Transverse colon (tissue), 4 donors: Measurements from ENCODE around the gene GTF3C5.
"Not testable (repeated sequence)": the region's sequence is repeated elsewhere in the genome, so short reads cannot be mapped to it uniquely, and the experiment has no call there.

ENCODE experiments used
- EP300 ChIP-seq: sonication (generic); formaldehyde crosslinking; IDR thresholded peaks from one replicate; pipeline ENCODE4 v1.6.1; 2017; ENCODE audit warnings: antibody characterized with exemption, low read depth
- POLR2A ChIP-seq: fragments of 450-650 bp; IDR thresholded peaks from one replicate; pipeline ENCODE4 v1.6.1; 2016; ENCODE audit warnings: antibody characterized with exemption, mild to moderate bottlenecking, moderate library complexity
- POLR2AphosphoS5 ChIP-seq, 3 donors: sonication (generic); formaldehyde crosslinking; IDR thresholded peaks; one replicate each; pipeline ENCODE4 v1.6.1; 2016; ENCODE audit warnings: antibody characterized with exemption in 3 of 3
- TF ChIP-seq, protein P1 (sequence below), 5 experiments: fragments of 200-600 bp in 3 of 5; fragments of 450-650 bp in 2 of 5; sonication (generic) in 3 of 5; IDR thresholded peaks; 1 replicate in 2 of 5; 2 replicates in 3 of 5; pipeline ENCODE4 v1.5.1; 2016 to 2017; ENCODE audit warnings: antibody characterized with exemption in 5 of 5, inconsistent platforms in 3 of 5, mild to moderate bottlenecking in 2 of 5, moderate library complexity in 1 of 5

DNA sequence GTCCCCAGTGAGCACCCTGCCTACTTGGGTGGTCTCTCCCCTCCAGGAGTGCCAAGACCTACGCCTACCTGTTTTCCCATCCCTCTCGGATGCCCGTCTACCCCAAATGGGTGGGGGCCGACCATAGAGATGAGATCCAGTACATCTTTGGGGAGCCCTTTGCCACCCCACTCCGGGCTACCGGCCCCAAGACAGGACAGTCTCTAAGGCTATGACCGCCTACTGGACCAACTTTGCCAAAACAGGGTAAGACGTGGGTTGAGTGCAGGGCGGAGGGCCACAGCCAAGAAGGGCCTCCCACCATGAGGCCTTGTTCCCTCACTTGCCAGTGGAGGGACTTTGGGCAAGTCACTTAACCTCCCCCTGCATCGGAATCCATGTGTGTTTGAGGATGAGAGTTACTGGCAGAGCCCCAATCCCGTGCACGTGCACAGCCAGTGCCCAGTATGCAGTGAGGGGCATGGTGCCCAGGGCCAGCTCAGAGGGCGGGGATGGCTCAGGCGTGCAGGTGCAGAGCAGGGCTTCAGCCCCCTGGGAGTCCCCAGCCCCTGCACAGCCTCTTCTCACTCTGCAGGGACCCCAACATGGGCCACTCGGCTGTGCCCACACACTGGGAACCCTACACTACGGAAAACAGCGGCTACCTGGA, 55.5 kb downstream of the GTF3C5 start:
- TF ChIP-seq EP300; POLR2AphosphoS5 (IDR thresholded peaks at IDR 0.05); POLR2A: not testable (repeated sequence)
- TF ChIP-seq, protein P1, sequence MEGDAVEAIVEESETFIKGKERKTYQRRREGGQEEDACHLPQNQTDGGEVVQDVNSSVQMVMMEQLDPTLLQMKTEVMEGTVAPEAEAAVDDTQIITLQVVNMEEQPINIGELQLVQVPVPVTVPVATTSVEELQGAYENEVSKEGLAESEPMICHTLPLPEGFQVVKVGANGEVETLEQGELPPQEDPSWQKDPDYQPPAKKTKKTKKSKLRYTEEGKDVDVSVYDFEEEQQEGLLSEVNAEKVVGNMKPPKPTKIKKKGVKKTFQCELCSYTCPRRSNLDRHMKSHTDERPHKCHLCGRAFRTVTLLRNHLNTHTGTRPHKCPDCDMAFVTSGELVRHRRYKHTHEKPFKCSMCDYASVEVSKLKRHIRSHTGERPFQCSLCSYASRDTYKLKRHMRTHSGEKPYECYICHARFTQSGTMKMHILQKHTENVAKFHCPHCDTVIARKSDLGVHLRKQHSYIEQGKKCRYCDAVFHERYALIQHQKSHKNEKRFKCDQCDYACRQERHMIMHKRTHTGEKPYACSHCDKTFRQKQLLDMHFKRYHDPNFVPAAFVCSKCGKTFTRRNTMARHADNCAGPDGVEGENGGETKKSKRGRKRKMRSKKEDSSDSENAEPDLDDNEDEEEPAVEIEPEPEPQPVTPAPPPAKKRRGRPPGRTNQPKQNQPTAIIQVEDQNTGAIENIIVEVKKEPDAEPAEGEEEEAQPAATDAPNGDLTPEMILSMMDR (IDR thresholded peaks at IDR 0.05): not testable (repeated sequence)
